GM18951 (cell line): ENCODE measurements around the gene KCNIP4.

Source experiments
- POLR2A ChIP-seq: IDR thresholded peaks from 4 replicates; pipeline ENCODE4 v1.6.1; 2011; ENCODE audit warnings: mild to moderate bottlenecking; ENCODE audit not compliant: insufficient read length, insufficient read depth; ENCODE audit errors: extremely low read depth
- in situ Hi-C: fragments of 300-500 bp; cut with MboI; formaldehyde crosslinking; loops from one replicate; pipeline ENCODE4 v1.12.0; 2022; ENCODE audit warnings: low sequenced_read_pairs, mixed read lengths, inconsistent platforms; ENCODE audit not compliant: unreplicated experiment

Gene KCNIP4

GRCh38 chr4:20901851-20902250, 1046.7 kb downstream of the KCNIP4 start:
- TF ChIP-seq POLR2A = no peak
- in situ Hi-C loops = no loop called here

GRCh38 chr4:20899591-20899990, 1049.0 kb downstream of the KCNIP4 start:
- TF ChIP-seq POLR2A = no peak
- in situ Hi-C loops = no loop called here

- in situ Hi-C loops = no loop called here
- no peak for TF ChIP-seq POLR2A
Observed at GRCh38 chr4:20895988-20896387, 1052.6 kb downstream of the KCNIP4 start.

GRCh38 chr4:20895208-20895607, 1053.4 kb downstream of the KCNIP4 start:
- in situ Hi-C loops = no loop called here

GRCh38 chr4:20890761-20891160, 1057.8 kb downstream of the KCNIP4 start:
- in situ Hi-C loops = no loop called here
- TF ChIP-seq POLR2A = no peak

More at GRCh38 chr4:20895208-20895607, 1053.4 kb downstream of the KCNIP4 start:
- no peak for TF ChIP-seq POLR2A

- in situ Hi-C loops = no loop called here
- TF ChIP-seq POLR2A = no peak
Observed at GRCh38 chr4:20889901-20890300, 1058.7 kb downstream of the KCNIP4 start.

GRCh38 chr4:20883677-20884076, 1064.9 kb downstream of the KCNIP4 start:
- TF ChIP-seq POLR2A = no peak
- in situ Hi-C loops = no loop called here

- TF ChIP-seq POLR2A = no peak
- in situ Hi-C loops = no loop called here
Observed at GRCh38 chr4:20883231-20883630, 1065.3 kb downstream of the KCNIP4 start.

GRCh38 chr4:20882500-20882899, 1066.1 kb downstream of the KCNIP4 start:
- in situ Hi-C loops = no loop called here
- no peak for TF ChIP-seq POLR2A

- no peak for TF ChIP-seq POLR2A
- in situ Hi-C loops = no loop called here
Observed at GRCh38 chr4:20881658-20882057, 1066.9 kb downstream of the KCNIP4 start.

- no peak for TF ChIP-seq POLR2A
- in situ Hi-C loops = no loop called here
Observed at GRCh38 chr4:20878806-20879205, 1069.8 kb downstream of the KCNIP4 start.

GRCh38 chr4:20870436-20870835, 1078.1 kb downstream of the KCNIP4 start:
- TF ChIP-seq POLR2A = no peak
- in situ Hi-C loops = no loop called here

GRCh38 chr4:20868108-20868507, 1080.5 kb downstream of the KCNIP4 start:
- in situ Hi-C loops = no loop called here
- TF ChIP-seq POLR2A = no peak

GRCh38 chr4:20860878-20861277, 1087.7 kb downstream of the KCNIP4 start:
- no peak for TF ChIP-seq POLR2A
- in situ Hi-C loops = no loop called here
